A375 (cell line): Measurements from ENCODE around the gene CLC. TPM values are rescaled to one million over a fixed set of nuclear protein-coding genes. Genes with fewer than 3 reads are reported as not detected.

Experiments used
- small RNA-seq: library from RNA; depleted of rRNA; stranded (forward); fragments of <200 nt; gene quantifications from one replicate; pipeline ENCODE3, GENCODE V24; 2014
- total RNA-seq: library from RNA; depleted of rRNA; stranded (reverse); fragments of >200 nt; shearing (Covaris generic); gene quantifications from 2 replicates; pipeline ENCODE4 v1.2.3, GENCODE V29; 2014; rRNA removed

The CLC gene
- total RNA-seq: not detected in 2 replicates

DNA sequence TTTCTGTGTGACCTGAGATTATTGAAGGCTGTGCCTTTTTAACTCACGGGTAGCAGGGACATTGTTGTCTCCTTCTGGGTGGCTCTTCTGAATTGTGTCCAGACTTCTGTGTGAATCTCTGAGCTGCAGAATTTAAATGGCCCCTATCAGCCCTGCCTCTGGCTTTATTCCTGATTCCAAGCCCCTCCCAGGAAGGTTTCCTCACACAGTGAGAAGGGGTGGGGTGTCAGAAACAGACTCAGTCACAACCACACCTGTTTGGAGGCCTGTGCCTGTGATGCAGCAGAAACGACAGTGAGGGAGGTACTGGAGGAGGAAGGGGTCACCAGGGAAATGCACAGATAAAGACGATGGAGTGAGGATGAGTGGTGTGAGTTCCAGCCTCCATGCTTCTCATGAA lies at the start of gene CLC:
Gene CLC (minus strand): TSS at position 139 of the 400 bp plus-strand sequence. CDS start 77 bp downstream, at position 62.

GRCh38 chr19:39778763-39779162 lies 40.9 kb upstream of the CLC start, which contains the start of gene LEUTX:
LEUTX (plus strand) TSS chr19:39778854; CDS start chr19:39778921, 67 bp downstream.

DNA sequence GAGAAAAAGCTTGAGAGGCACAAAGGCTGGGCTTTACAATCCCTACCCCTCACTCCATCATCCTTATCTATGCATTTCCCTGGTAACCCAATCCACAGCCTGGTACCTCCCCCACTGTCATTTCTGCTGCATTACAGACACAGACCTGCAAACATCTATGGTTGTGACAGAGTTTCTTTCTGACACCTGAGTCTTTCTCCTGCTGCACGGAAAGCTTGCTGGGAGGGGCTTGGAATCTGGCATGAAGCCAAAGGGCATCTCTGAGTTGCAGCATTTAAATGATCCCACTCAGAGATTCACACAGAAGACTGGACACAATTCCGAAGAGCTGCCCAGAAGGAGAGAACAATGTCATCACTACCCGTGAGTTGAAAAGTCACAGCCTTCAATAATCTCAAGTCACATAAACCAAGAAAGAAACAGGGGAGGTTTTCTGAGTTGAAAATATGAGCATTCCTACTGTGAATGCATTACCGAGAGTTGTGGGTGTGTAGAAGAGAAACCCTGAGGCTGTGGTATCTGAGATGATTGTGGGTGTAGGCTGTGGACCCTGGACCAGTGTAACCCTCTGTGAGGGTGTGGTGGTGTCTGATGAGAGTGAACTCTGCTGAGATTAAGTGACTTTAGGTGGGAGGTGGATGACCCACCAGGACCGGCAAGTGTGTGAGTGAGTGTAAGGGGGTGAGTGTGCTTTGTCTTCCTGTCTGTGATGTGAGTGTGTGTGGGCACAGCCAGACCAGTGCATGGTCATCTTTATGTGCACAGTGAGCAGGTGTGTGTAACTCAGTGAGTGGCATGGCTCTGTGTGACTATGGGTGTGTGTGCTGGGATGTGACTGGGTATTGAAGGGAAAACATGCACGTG lies 33.4 kb downstream of the CLC start, which contains the start of gene LGALS14:
Gene LGALS14 (plus strand): TSS at position 301 of the 864 bp plus-strand sequence. CDS start 48 bp downstream, at position 349.

Small RNA genes within 50 kb of the gene (small RNA-seq; reads per million reads assigned to genes)
- not detected for gene RPS29P27

Other genes starting within 250 kb of the CLC start
- gene DLL3, start 239.1 kb downstream of the CLC start, total RNA-seq: 5.8 and 7.8 TPM in 2 replicates
- not detected in 2 replicates for gene SELENOV, start 222.9 kb downstream of the CLC start, total RNA-seq
- 7.3 and 11.8 TPM in 2 replicates for gene EID2B, start 205.2 kb downstream of the CLC start, total RNA-seq
- gene EID2, start 197.9 kb downstream of the CLC start, total RNA-seq: 21.1 and 22.3 TPM in 2 replicates
- not detected in 2 replicates for gene LGALS13, start 135.5 kb downstream of the CLC start, total RNA-seq
- not detected in 2 replicates for gene LGALS16, start 82.1 kb downstream of the CLC start, total RNA-seq
- not detected in 2 replicates for gene LGALS14, start 33.5 kb downstream of the CLC start, total RNA-seq
- gene LEUTX, start 40.8 kb upstream of the CLC start, total RNA-seq: not detected in 2 replicates
- gene DYRK1B, start 96.1 kb upstream of the CLC start, total RNA-seq: 6.3 and 8.9 TPM in 2 replicates
- gene FBL, start 108.3 kb upstream of the CLC start, total RNA-seq: 272 and 315 TPM in 2 replicates
- 0.15 and 0.19 TPM in 2 replicates for gene FCGBP, start 196.6 kb upstream of the CLC start, total RNA-seq
- gene PSMC4, start 233.1 kb upstream of the CLC start, total RNA-seq: 264 and 269 TPM in 2 replicates